CD4-positive, alpha-beta T cell treated with Interleukin-17A for 1 hour (primary cell): ENCODE data around the gene ESPNL.
"Not testable (repeated sequence)": the region's sequence is repeated elsewhere in the genome, so short reads cannot be mapped to it uniquely, and the experiment has no call there.

Source experiments
- DNase-seq: peaks from one replicate; pipeline ENCODE4 v3.0.0-alpha.2; 2020

Gene ESPNL

GRCh38 chr2:238160206-238161129, 60.3 kb downstream of the ESPNL start:
- DNase-seq: no peak

- no peak for DNase-seq
These were observed 61.3 kb downstream of the ESPNL start for GRCh38 chr2:238161291-238162051.

- DNase-seq: no peak
These were observed 62.2 kb downstream of the ESPNL start for GRCh38 chr2:238162251-238162845.

- DNase-seq: no peak
These were observed 62.8 kb downstream of the ESPNL start for GRCh38 chr2:238162846-238163441.

- no peak for DNase-seq
These were observed 63.5 kb downstream of the ESPNL start for GRCh38 chr2:238163481-238164198.

GRCh38 chr2:238164906-238165287, 64.8 kb downstream of the ESPNL start:
- no peak for DNase-seq

GRCh38 chr2:238165288-238165921, 65.3 kb downstream of the ESPNL start:
- no peak for DNase-seq

GRCh38 chr2:238166391-238167343, 66.5 kb downstream of the ESPNL start:
- no peak for DNase-seq

GRCh38 chr2:238167344-238167715, 67.2 kb downstream of the ESPNL start:
- DNase-seq: no peak

- no peak for DNase-seq
These were observed 67.6 kb downstream of the ESPNL start for GRCh38 chr2:238167761-238168160.

GRCh38 chr2:238168196-238169047, 68.3 kb downstream of the ESPNL start:
- DNase-seq: no peak

GRCh38 chr2:238169048-238169707, 69.0 kb downstream of the ESPNL start:
- no peak for DNase-seq

- DNase-seq: no peak
These were observed 69.6 kb downstream of the ESPNL start for GRCh38 chr2:238169708-238170251.

- DNase-seq: no peak
These were observed 70.4 kb downstream of the ESPNL start for GRCh38 chr2:238170386-238171071.

- DNase-seq: not testable (repeated sequence)
These were observed 70.9 kb downstream of the ESPNL start for GRCh38 chr2:238171072-238171431.

GRCh38 chr2:238171575-238172187, 71.5 kb downstream of the ESPNL start:
- DNase-seq: no peak

- DNase-seq: no peak
These were observed 72.3 kb downstream of the ESPNL start for GRCh38 chr2:238172439-238172838.

- DNase-seq: no peak
These were observed 73.6 kb downstream of the ESPNL start for GRCh38 chr2:238173692-238174091.
